Sigmoid colon (tissue), 3 donors: ENCODE data around the gene PPM1E.

Experiments
- CTCF ChIP-seq, 4 experiments: fragments of 450-650 bp in 3 of 4; fragments of 200-600 bp in 1 of 4; IDR thresholded peaks; one replicate each; pipeline ENCODE4 v1.5.1; 2016 to 2019; ENCODE audit warnings: antibody characterized with exemption in 4 of 4, mild to moderate bottlenecking in 3 of 4, moderate library complexity in 2 of 4
- POLR2A ChIP-seq, 2 donors: fragments of 450-650 bp; IDR thresholded peaks; one replicate each; pipeline ENCODE4 v1.6.1; 2016; ENCODE audit warnings: antibody characterized with exemption in 2 of 2, mild to moderate bottlenecking in 2 of 2, moderate library complexity in 2 of 2

GRCh38 chr17:58932956-58933355 is 177.3 kb downstream of the PPM1E start:
- no peak for TF ChIP-seq POLR2A (IDR thresholded peaks at IDR 0.05)
- no peak for TF ChIP-seq CTCF (IDR thresholded peaks at IDR 0.05)
